Measurements from ENCODE around the gene MORN1. TPM values are rescaled to one million over a fixed set of nuclear protein-coding genes. Genes with fewer than 3 reads are reported as not detected.
A peak's percentile ranks its signal among the peaks of the same experiment; 100 is the strongest.

Gene MORN1
- total and polyA plus RNA-seq, 8 donors, result 2.6 to 18.1 (median 5.7) TPM

DNA sequence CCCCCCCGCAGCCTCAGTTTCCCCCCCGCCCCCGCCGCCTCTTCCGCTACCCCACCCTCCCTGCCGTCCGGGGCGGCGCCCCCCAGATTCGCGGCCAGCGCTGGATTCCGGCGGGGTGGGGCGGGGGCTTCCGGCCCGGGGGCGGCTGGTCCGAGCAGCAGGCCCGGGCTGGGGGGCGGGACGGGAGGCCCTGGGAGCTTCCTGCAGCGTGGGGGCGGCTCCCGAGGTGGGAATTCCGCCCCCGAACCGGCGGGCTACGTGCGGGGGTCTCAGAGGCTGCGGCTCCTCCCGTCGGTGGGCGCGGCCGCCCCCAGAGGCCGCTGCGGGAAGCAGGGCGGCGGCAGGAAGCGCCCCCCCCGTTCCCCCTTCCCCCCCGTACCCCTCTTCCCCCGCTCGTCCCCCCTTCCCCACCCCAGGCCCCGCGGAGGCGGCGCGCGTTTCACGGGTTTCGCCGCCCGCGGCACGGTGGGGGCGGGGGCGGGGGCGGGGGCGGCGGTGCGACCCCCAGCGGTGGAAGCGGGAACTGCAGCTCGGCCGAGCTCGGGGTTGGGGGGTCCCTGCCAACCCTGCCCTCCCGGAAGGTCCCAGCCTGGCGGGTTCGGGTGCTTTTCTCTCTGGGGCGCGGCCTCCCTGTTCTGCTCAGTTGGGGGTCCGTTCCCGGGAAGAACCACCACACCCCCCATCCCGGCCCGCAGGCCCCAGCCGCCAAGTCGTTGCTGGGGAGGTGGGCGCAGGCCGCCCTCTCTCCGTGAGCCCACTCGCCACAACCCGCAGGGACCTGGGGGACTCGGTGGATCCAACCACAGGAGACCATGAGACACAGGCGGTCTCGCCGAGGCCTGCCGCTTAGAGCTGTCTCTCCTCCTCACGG lies 76.3 kb downstream of the MORN1 start:
- Histone ChIP-seq H3K4me3 (peak overlapping the region; percentile 59 to 80 (median 70)), H3K4me1 (peaks cover 47 to 69% (median 64%) of the 10 kb centered on the region in 4 donors), H3K9me3 (no peaks in the 10 kb centered on the region), H3K36me3 (no peaks in the 10 kb centered on the region), H3K27me3 (peaks cover 0 to 12% (median 0%) of the 10 kb centered on the region in 3 donors), H3K27ac (peak overlapping the region; percentile 73 to 95 (median 91))
- DNase-seq, result peak; percentile 37 to 92
- intact Hi-C loops (cut with DNase I; ENCODE audit: low total_unique reads), result no loop called here
- 10 to 39% (median 17%) methylated on average over 7 to 83 of the region's 91 CpGs for WGBS, 5 donors
- TF ChIP-seq POLR2AphosphoS5 (IDR thresholded peaks at IDR 0.05), result no peak
- no peak for TF ChIP-seq POLR2A (IDR thresholded peaks at IDR 0.05)
- TF ChIP-seq, protein P1, sequence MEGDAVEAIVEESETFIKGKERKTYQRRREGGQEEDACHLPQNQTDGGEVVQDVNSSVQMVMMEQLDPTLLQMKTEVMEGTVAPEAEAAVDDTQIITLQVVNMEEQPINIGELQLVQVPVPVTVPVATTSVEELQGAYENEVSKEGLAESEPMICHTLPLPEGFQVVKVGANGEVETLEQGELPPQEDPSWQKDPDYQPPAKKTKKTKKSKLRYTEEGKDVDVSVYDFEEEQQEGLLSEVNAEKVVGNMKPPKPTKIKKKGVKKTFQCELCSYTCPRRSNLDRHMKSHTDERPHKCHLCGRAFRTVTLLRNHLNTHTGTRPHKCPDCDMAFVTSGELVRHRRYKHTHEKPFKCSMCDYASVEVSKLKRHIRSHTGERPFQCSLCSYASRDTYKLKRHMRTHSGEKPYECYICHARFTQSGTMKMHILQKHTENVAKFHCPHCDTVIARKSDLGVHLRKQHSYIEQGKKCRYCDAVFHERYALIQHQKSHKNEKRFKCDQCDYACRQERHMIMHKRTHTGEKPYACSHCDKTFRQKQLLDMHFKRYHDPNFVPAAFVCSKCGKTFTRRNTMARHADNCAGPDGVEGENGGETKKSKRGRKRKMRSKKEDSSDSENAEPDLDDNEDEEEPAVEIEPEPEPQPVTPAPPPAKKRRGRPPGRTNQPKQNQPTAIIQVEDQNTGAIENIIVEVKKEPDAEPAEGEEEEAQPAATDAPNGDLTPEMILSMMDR (IDR thresholded peaks at IDR 0.05), result peak in 5 of 7 experiments; percentile 39 to 100 (median 98)
- no peak for TF ChIP-seq EP300 (IDR thresholded peaks at IDR 0.05)

DNA sequence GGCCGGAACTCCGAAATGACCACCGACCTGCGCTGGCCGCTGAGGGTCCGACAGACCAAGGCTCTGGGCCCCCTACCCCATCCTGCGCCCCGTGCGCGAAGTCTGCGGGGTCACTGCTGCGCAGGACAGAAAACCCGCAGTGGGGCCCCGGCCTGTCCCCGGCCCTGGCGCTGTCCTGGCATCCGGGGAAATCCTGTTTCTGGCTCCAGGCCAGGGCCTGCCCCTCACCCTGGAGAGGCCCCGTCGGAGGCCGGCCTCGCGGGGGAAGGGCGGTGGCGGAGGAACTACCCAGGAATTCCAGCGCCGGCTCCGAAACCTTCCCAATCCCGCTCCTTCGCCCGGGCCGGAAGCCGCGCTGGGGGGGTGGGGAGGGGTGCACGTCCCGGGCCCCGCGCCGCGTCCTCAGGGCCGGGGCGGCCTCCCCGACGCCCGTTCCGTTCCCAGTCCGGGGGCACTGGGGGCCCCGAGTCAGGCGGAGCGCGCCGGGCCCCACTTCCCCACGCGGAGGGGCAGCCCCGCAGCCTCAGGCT lies 77.0 kb downstream of the MORN1 start:
- H3K27ac ChIP-seq, result peak overlapping the region; percentile 73 to 95 (median 91)

DNA sequence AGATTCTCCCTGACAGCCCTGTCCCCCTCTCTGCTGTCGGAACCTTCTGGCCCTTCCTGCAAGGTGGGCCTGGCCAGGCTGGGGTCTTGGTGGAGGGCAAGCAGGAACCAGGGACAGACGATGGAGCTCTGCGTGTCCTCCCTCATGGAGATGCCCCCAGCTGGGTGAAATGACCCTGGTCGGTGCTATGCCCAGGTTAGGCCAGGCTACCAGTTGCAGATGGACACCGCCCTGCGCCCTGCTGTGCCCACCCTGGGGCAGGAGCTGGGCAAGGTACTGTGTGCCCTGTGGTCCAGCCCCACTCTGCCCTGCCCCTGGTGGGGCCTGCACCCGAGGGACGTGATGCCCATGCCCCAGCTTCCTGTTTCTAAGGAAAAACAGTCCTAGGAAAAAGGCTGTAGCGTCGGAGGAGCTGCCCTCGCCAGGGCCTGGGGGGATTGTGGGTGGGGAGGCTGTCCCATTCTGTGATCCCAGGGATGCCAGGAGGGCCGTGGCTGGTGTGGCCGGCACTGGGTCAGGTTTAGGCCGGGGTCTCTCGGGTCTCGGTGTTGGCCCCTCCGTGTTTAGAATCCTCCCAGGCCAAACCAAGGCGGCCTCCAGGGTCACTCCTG lies 77.6 kb downstream of the MORN1 start:
- H3K4me1 ChIP-seq, result peaks cover 47 to 68% (median 60%) of the 10 kb centered on the region in 4 donors
- H3K27ac ChIP-seq, result peak overlapping the region; percentile 73 to 95 (median 91)
- no peak for TF ChIP-seq POLR2AphosphoS5 (IDR thresholded peaks at IDR 0.05)
- no peak for TF ChIP-seq EP300 (IDR thresholded peaks at IDR 0.05)
- TF ChIP-seq POLR2A (IDR thresholded peaks at IDR 0.05), result no peak
- TF ChIP-seq, protein P1 (IDR thresholded peaks at IDR 0.05), result no peak
- peak overlapping the region; percentile 59 to 80 (median 70) for H3K4me3 ChIP-seq
- WGBS, 5 donors, result 49 to 68% (median 64%) methylated on average over 10 to 18 of the region's 18 CpGs
- intact Hi-C loops (cut with DNase I; ENCODE audit: low total_unique reads), result no loop called here
- no peaks in the 10 kb centered on the region for H3K9me3 ChIP-seq
- peaks cover 0 to 12% (median 0%) of the 10 kb centered on the region in 3 donors for H3K27me3 ChIP-seq
- H3K36me3 ChIP-seq, result peaks cover 4 to 6% (median 5%) of the 10 kb centered on the region in 4 donors
- DNase-seq, result no peak

More for the DNA sequence above, 77.0 kb downstream of the MORN1 start:
- DNase-seq, result peak; percentile 51 to 91
- Histone ChIP-seq H3K27me3 (peaks cover 0 to 12% (median 0%) of the 10 kb centered on the region in 3 donors), H3K4me3 (peak overlapping the region; percentile 59 to 80 (median 70)), H3K36me3 (no peaks in the 10 kb centered on the region), H3K4me1 (peaks cover 47 to 68% (median 60%) of the 10 kb centered on the region in 4 donors), H3K9me3 (no peaks in the 10 kb centered on the region)
- WGBS, 5 donors, result 12 to 66% (median 17%) methylated on average over 8 to 54 of the region's 54 CpGs
- TF ChIP-seq, protein P1 (IDR thresholded peaks at IDR 0.05), result no peak
- TF ChIP-seq EP300 (IDR thresholded peaks at IDR 0.05) (no peak), POLR2A (IDR thresholded peaks at IDR 0.05) (no peak), POLR2AphosphoS5 (IDR thresholded peaks at IDR 0.05) (no peak)
- intact Hi-C loops (cut with DNase I; ENCODE audit: low total_unique reads), result no loop called here
